OCI-LY1 (cell line): ENCODE measurements around the gene TTPAL.

Experiments used
- H2AFZ ChIP-seq: fragments of 200-600 bp; sonication (generic), shearing (Covaris generic); 2 replicates; pipeline ENCODE4 v1.6.0; 2014; ENCODE audit warnings: antibody characterized with exemption, mild to moderate bottlenecking, low read length
- H3F3A ChIP-seq: fragments of 200-600 bp; sonication (generic), shearing (Covaris generic); 2 replicates; pipeline ENCODE4 v1.6.0; 2014; ENCODE audit warnings: mild to moderate bottlenecking, antibody characterized with exemption, low read length, moderate library complexity; ENCODE audit not compliant: insufficient read depth
- H3K27ac ChIP-seq: fragments of 200-600 bp; sonication (generic); 2 replicates; pipeline ENCODE4 v1.5.1; 2014; ENCODE audit warnings: low read length, mixed run types, mild to moderate bottlenecking, low read depth; ENCODE audit not compliant: poor library complexity, severe bottlenecking
- H3K27me3 ChIP-seq: fragments of 200-600 bp; sonication (generic); 2 replicates; pipeline ENCODE4 v1.6.0; 2014; ENCODE audit warnings: antibody characterized with exemption, mild to moderate bottlenecking, low read length, moderate library complexity; ENCODE audit not compliant: insufficient read depth
- H3K36me3 ChIP-seq: fragments of 200-600 bp; sonication (generic); 2 replicates; pipeline ENCODE4 v1.6.1; 2014; ENCODE audit warnings: mild to moderate bottlenecking, antibody characterized with exemption, low read length, moderate library complexity, mixed read lengths; ENCODE audit not compliant: insufficient read depth
- H3K4me1 ChIP-seq: fragments of 200-600 bp; sonication (generic); 2 replicates; pipeline ENCODE4 v1.5.1; 2014; ENCODE audit warnings: mild to moderate bottlenecking, low read length, moderate library complexity; ENCODE audit not compliant: insufficient read depth, severe bottlenecking
- H3K4me2 ChIP-seq: fragments of 200-600 bp; sonication (generic), shearing (Covaris generic); 2 replicates; pipeline ENCODE4 v1.6.1; 2014; ENCODE audit warnings: low read length
- H3K4me3 ChIP-seq: fragments of 200-600 bp; sonication (generic); 2 replicates; pipeline ENCODE4 v1.5.1; 2014; ENCODE audit warnings: low read length, low read depth, mild to moderate bottlenecking, mixed read lengths; ENCODE audit not compliant: poor library complexity, severe bottlenecking
- H3K79me2 ChIP-seq: fragments of 200-600 bp; shearing (Covaris generic); 2 replicates; pipeline ENCODE4 v1.6.1; 2016; ENCODE audit warnings: mixed run types, low read length, mixed read lengths; ENCODE audit not compliant: insufficient read depth
- H3K9ac ChIP-seq: fragments of 200-600 bp; sonication (generic), shearing (Covaris generic); 2 replicates; pipeline ENCODE4 v1.6.1; 2014; ENCODE audit warnings: mild to moderate bottlenecking, low read length, mixed read lengths
- H3K9me2 ChIP-seq: fragments of 200-600 bp; sonication (generic), shearing (Covaris generic); 2 replicates; pipeline ENCODE4 v1.6.1; 2014; ENCODE audit warnings: low read depth, mild to moderate bottlenecking, low read length, mixed read lengths
- H3K9me3 ChIP-seq: fragments of 200-600 bp; shearing (Covaris generic); 2 replicates; pipeline ENCODE4 v1.6.1; 2014; ENCODE audit warnings: low read length, mixed read lengths
- H4K20me1 ChIP-seq: fragments of 200-600 bp; sonication (generic), shearing (Covaris generic); 2 replicates; pipeline ENCODE4 v1.6.0; 2016; ENCODE audit warnings: mild to moderate bottlenecking, low read length; ENCODE audit not compliant: insufficient read depth
- CTCF ChIP-seq: fragments of 200-600 bp; sonication (generic), shearing (Covaris generic); IDR thresholded peaks from 2 replicates; pipeline ENCODE4 v1.5.1; 2017; ENCODE audit warnings: mild to moderate bottlenecking, antibody characterized with exemption, low read length, moderate library complexity, mixed read lengths
- EZH2 ChIP-seq: fragments of 200-600 bp; sonication (generic), shearing (Covaris generic); IDR thresholded peaks from 2 replicates; pipeline ENCODE4 v1.8.0; 2017; ENCODE audit warnings: borderline replicate concordance, mixed run types, mild to moderate bottlenecking, antibody characterized with exemption, low read length, moderate library complexity, mixed read lengths

The TTPAL gene

GRCh38 chr20:44520881-44521280 lies 45.2 kb downstream of the TTPAL start:
- H4K20me1 ChIP-seq: no peaks in the 10 kb centered on the region
- H3K27me3 ChIP-seq: no peaks in the 10 kb centered on the region
- no peak overlapping the region for H2AFZ ChIP-seq
- H3K4me1 ChIP-seq: peaks cover 34% of the 10 kb centered on the region
- H3K4me3 ChIP-seq: peak overlapping the region; percentile 97
- H3F3A ChIP-seq: no peaks in the 10 kb centered on the region
- H3K79me2 ChIP-seq: peaks cover 55% of the 10 kb centered on the region
- H3K9me3 ChIP-seq: no peaks in the 10 kb centered on the region
- H3K27ac ChIP-seq: no peak overlapping the region
- H3K9me2 ChIP-seq: no peaks in the 10 kb centered on the region
- H3K4me2 ChIP-seq: peak overlapping the region; percentile 97
- TF ChIP-seq CTCF (no peak), EZH2 (no peak)
- H3K9ac ChIP-seq: peak overlapping the region; percentile 91
- peaks cover 3% of the 10 kb centered on the region; the same call in 1 of the 2 replicates for H3K36me3 ChIP-seq

GRCh38 chr20:44521484-44522481 lies 46.1 kb downstream of the TTPAL start, which contains the start of gene SERINC3:
SERINC3 (minus strand) TSS chr20:44522070; CDS start chr20:44521951, 119 bp downstream.
- Histone ChIP-seq H3K9ac (peak within 1 kb of the TSS; percentile 91), H2AFZ (peak within 1 kb of the TSS; percentile 93), H3K79me2 (peaks cover 48% of the 10 kb centered on the region), H4K20me1 (no peaks in the 10 kb centered on the region), H3F3A (no peaks in the 10 kb centered on the region), H3K4me3 (peak within 1 kb of the TSS; percentile 97), H3K27me3 (no peaks in the 10 kb centered on the region), H3K4me2 (peak within 1 kb of the TSS; percentile 97), H3K27ac (peak within 1 kb of the TSS; percentile 72), H3K36me3 (peaks cover 3% of the 10 kb centered on the region; the same call in 1 of the 2 replicates), H3K4me1 (peaks cover 34% of the 10 kb centered on the region), H3K9me2 (no peaks in the 10 kb centered on the region), H3K9me3 (no peaks in the 10 kb centered on the region)
- TF ChIP-seq EZH2 (no peak), CTCF (peak; percentile 67)

GRCh38 chr20:44522841-44523240 lies 47.2 kb downstream of the TTPAL start:
- H3K4me2 ChIP-seq: peak overlapping the region; percentile 97
- no peaks in the 10 kb centered on the region for H3K36me3 ChIP-seq
- peak overlapping the region; percentile 97 for H3K4me3 ChIP-seq
- peaks cover 34% of the 10 kb centered on the region for H3K4me1 ChIP-seq
- no peak for TF ChIP-seq EZH2
- no peak for TF ChIP-seq CTCF
- H4K20me1 ChIP-seq: no peaks in the 10 kb centered on the region
- no peaks in the 10 kb centered on the region for H3F3A ChIP-seq
- peaks cover 38% of the 10 kb centered on the region for H3K79me2 ChIP-seq
- H3K27ac ChIP-seq: no peak overlapping the region
- no peaks in the 10 kb centered on the region for H3K9me2 ChIP-seq
- no peaks in the 10 kb centered on the region for H3K9me3 ChIP-seq
- peak overlapping the region; percentile 93 for H2AFZ ChIP-seq
- peak overlapping the region; percentile 91 for H3K9ac ChIP-seq
- no peaks in the 10 kb centered on the region for H3K27me3 ChIP-seq
